Lung (tissue), 12 donors: ENCODE data around the gene STX18. TPM values are rescaled to one million over a fixed set of nuclear protein-coding genes. Genes with fewer than 3 reads are reported as not detected.
"Not testable (repeated sequence)": the region's sequence is repeated elsewhere in the genome, so short reads cannot be mapped to it uniquely, and the experiment has no call there.

Source experiments
- ATAC-seq: fragments of 200-7000 bp; cut with Tn5 transposase; one replicate; pipeline ENCODE4 v1.9.1; 2020; ENCODE audit warnings: moderate number of reproducible peaks; ENCODE audit not compliant: insufficient read depth, low FRiP score
- DNase-seq, 3 donors: peaks; one replicate each; pipeline ENCODE4 v3.0.0-alpha.2; 2013 to 2017
- H3K27ac ChIP-seq, 2 donors: one replicate each; pipeline ENCODE4 v1.5.1; 2013; ENCODE audit warnings: mild to moderate bottlenecking in 2 of 2, moderate library complexity in 2 of 2, control low read depth in 1 of 2, inconsistent platforms in 1 of 2, low read depth in 1 of 2, low read length in 1 of 2
- H3K27me3 ChIP-seq, 3 donors: one replicate each; pipeline ENCODE4 v1.5.1; 2013; ENCODE audit warnings: low read length in 2 of 3; ENCODE audit not compliant: control insufficient read depth in 3 of 3, insufficient read depth in 3 of 3
- H3K36me3 ChIP-seq, 4 donors: one replicate each; pipeline ENCODE4 v1.5.1; 2013; ENCODE audit warnings: low read length in 4 of 4, mild to moderate bottlenecking in 1 of 4, moderate library complexity in 1 of 4; ENCODE audit not compliant: control insufficient read depth in 4 of 4, insufficient read depth in 4 of 4
- H3K4me1 ChIP-seq, 5 donors: one replicate each; pipeline ENCODE4 v1.5.1; 2013; ENCODE audit warnings: low read length in 5 of 5, mild to moderate bottlenecking in 2 of 5, moderate library complexity in 1 of 5; ENCODE audit not compliant: control insufficient read depth in 5 of 5, insufficient read depth in 5 of 5
- H3K4me3 ChIP-seq: one replicate; pipeline ENCODE4 v1.5.1; 2013; ENCODE audit warnings: mild to moderate bottlenecking, control low read depth, moderate library complexity
- H3K9ac ChIP-seq, 2 donors: one replicate each; pipeline ENCODE4 v1.5.1; 2013; ENCODE audit warnings: low read length in 2 of 2, control low read depth in 1 of 2; ENCODE audit not compliant: insufficient read depth in 1 of 2
- H3K9me3 ChIP-seq, 4 donors: one replicate each; pipeline ENCODE4 v1.5.1; 2013; ENCODE audit warnings: low read length in 3 of 4, mild to moderate bottlenecking in 1 of 4, moderate library complexity in 1 of 4; ENCODE audit not compliant: control insufficient read depth in 4 of 4, insufficient read depth in 3 of 4
- CTCF ChIP-seq: IDR thresholded peaks from 2 replicates; pipeline ENCODE4 v1.5.1; 2012; ENCODE audit warnings: mild to moderate bottlenecking; ENCODE audit errors: control extremely low read depth, extremely low read depth
- WGBS, 2 donors: extraction: QIAGEN DNeasy Blood & Tissue Kit; methylation state at CpG; one replicate each; pipeline ENCODE4 v1.1.7; 2013; 5-methylcytosine and 5-hydroxymethylcytosine counted together
- polyA plus RNA-seq, 2 donors: library from polyadenylated mRNA; stranded (reverse); fragments of 200-250 nt; gene quantifications; one replicate each; pipeline ENCODE4 v1.2.1, GENCODE V29; 2013
- total RNA-seq, 2 donors: library from RNA; depleted of rRNA in 1 of 2; stranded (reverse); fragments of >200 nt in 1 of 2; gene quantifications; one replicate each; pipeline ENCODE4 v1.2.1, GENCODE V29; 2014 to 2021
- donor health status: control.
- donor health status: control.
- donor health status: Bipolar disorder and iron deficiency.
- donor health status: healthy.
- donor health status: DM: yes; HTN: yes; CAD: no.

The STX18 gene
- total and polyA plus RNA-seq, 4 donors = 16.2 to 34.1 (median 24.8) TPM

DNA sequence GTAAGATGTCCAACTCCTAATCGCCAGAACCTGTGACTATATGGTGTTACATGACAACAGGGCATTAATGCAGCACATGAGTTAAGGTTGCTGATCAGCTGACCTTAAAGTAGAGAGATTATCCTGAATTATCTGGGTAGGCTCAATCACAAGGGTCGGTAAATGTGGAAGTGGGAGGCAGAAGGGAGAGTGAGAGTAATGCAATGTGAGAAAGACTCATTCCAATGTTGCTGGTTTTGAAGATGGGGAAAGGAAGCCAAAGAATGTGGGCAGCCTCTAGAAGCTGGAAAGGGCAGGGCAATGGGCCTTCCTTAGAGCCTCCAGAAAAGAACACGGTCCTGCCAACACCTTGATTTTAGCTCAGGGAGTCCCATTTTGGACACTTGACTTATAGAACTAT lies 67.4 kb downstream of the STX18 start:
- H3K27ac ChIP-seq = no peak overlapping the region

DNA sequence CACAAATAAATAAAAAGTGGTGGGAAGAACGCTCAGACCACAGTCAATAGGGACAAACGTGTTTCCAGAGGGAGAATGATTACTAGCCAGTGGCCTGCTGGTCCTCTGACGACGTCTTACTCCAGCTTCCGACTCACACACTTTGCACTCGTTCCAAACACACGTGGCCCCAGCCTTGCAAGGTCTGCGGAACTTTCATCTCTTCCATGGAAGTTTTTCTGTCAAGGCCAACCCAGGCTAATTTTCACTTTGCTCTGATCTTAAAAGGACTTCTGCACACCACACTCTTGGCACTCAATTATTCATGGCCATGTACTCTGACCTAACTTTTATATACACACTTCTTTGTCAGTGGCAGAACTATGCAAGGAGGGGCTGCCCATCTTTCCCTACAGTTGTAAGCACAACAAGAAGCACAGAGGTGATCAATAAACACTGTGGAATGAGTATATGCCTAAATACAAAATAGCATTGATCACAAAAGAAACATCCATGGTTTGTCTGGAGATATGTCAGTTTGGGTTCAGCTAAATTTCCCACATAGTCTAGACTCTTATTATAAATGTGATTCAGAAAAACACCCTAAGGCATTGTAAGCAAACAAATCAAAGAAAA lies 69.4 kb downstream of the STX18 start:
- WGBS, 2 donors = 92% methylated on average over 8 of the region's 8 CpGs
- Histone ChIP-seq H3K36me3 (peaks cover 0 to 21% (median 13%) of the 10 kb centered on the region in 4 donors), H3K4me1 (no peaks in the 10 kb centered on the region), H3K9ac (no peak overlapping the region), H3K27me3 (no peaks in the 10 kb centered on the region), H3K27ac (no peak overlapping the region), H3K4me3 (no peak overlapping the region), H3K9me3 (peaks cover 0 to 2% (median 0%) of the 10 kb centered on the region in 4 donors)
- no peak for TF ChIP-seq CTCF
- no peak for ATAC-seq
- no peak for DNase-seq

More for the DNA sequence above, 67.4 kb downstream of the STX18 start:
- TF ChIP-seq CTCF = no peak
- H3K4me1 ChIP-seq = no peaks in the 10 kb centered on the region
- no peaks in the 10 kb centered on the region for H3K27me3 ChIP-seq
- DNase-seq (no peak), ATAC-seq (no peak)
- WGBS, 2 donors = 92 to 96% methylated on average over 3 of the region's 3 CpGs
- H3K36me3 ChIP-seq = peaks cover 0 to 14% (median 11%) of the 10 kb centered on the region in 4 donors
- peaks cover 0 to 2% (median 0%) of the 10 kb centered on the region in 4 donors for H3K9me3 ChIP-seq
- H3K4me3 ChIP-seq = no peak overlapping the region
- H3K9ac ChIP-seq = no peak overlapping the region

- Histone ChIP-seq H3K4me3 (no peak overlapping the region), H3K9me3 (peaks cover 0 to 3% (median 0%) of the 10 kb centered on the region in 4 donors), H3K27me3 (no peaks in the 10 kb centered on the region), H3K4me1 (no peaks in the 10 kb centered on the region), H3K36me3 (peaks cover 0 to 26% (median 15%) of the 10 kb centered on the region in 4 donors), H3K27ac (no peak overlapping the region), H3K9ac (no peak overlapping the region)
- no peak for TF ChIP-seq CTCF
- DNase-seq = no peak
- WGBS, 2 donors = 95 to 98% methylated on average over 3 of the region's 3 CpGs
- no peak for ATAC-seq
Observed at GRCh38 chr4:4471195-4471594, 70.7 kb downstream of the STX18 start.

- Histone ChIP-seq H3K36me3 (peaks cover 4 to 29% (median 21%) of the 10 kb centered on the region in 4 donors), H3K9me3 (peaks cover 0 to 3% (median 0%) of the 10 kb centered on the region in 4 donors), H3K4me1 (no peaks in the 10 kb centered on the region), H3K4me3 (no peak overlapping the region), H3K27ac (no peak overlapping the region), H3K27me3 (no peaks in the 10 kb centered on the region), H3K9ac (no peak overlapping the region)
- WGBS, 2 donors = 82 to 90% methylated on average over 3 of the region's 3 CpGs
- ATAC-seq = no peak
- no peak for DNase-seq
- TF ChIP-seq CTCF = no peak
Observed at GRCh38 chr4:4470208-4470607, 71.6 kb downstream of the STX18 start.

DNA sequence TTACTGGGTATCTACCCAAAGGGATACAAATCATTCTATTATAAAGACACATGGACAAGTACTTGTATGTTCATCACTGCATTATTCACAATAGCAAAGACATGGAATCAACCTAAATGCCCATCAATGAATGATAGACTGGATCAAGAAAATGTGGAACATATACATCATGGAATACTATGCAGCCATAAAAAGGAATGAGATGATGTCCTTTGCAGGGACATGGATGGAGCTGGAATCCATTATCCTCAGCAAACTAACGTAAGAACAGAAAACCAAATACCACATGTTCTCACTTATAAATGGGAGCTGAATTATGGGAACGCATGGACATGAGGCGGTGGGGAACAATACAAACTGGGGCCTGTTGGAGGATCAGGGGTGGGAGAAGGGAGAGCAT lies 76.6 kb downstream of the STX18 start:
- H3K9ac ChIP-seq, DNase-seq, ATAC-seq, H3K27me3 ChIP-seq, H3K4me3 ChIP-seq, H3K27ac ChIP-seq, H3K9me3 ChIP-seq: not testable (repeated sequence)
- Histone ChIP-seq H3K4me1 (peaks cover 0 to 24% (median 8%) of the 10 kb centered on the region in 5 donors), H3K36me3 (peaks cover 4 to 22% (median 18%) of the 10 kb centered on the region in 4 donors)
- 99% methylated on average over 3 of the region's 3 CpGs for WGBS, 2 donors
